Stomach smooth muscle (tissue), 2 donors: ENCODE measurements around the gene NHS.
A peak's percentile ranks its signal among the peaks of the same experiment; 100 is the strongest.

Experiments
- H3K27ac ChIP-seq: one replicate; pipeline ENCODE4 v1.7.0; 2013; ENCODE audit warnings: mild to moderate bottlenecking, low read length, inconsistent platforms
- H3K27me3 ChIP-seq, 2 donors: one replicate each; pipeline ENCODE4 v1.7.0; 2013; ENCODE audit warnings: low read length in 2 of 2; ENCODE audit not compliant: insufficient read depth in 2 of 2, control insufficient read depth in 1 of 2
- H3K36me3 ChIP-seq, 2 donors: one replicate each; pipeline ENCODE4 v1.7.0; 2013; ENCODE audit warnings: low read length in 2 of 2; ENCODE audit not compliant: control insufficient read depth in 2 of 2, insufficient read depth in 2 of 2
- H3K4me1 ChIP-seq: one replicate; pipeline ENCODE4 v1.7.0; 2013; ENCODE audit warnings: low read length; ENCODE audit not compliant: control insufficient read depth, insufficient read depth
- H3K4me3 ChIP-seq, 2 donors: one replicate each; pipeline ENCODE4 v1.7.0; 2013; ENCODE audit warnings: low read length in 2 of 2
- H3K9ac ChIP-seq, 2 donors: one replicate each; pipeline ENCODE4 v1.7.0; 2013; ENCODE audit warnings: low read length in 2 of 2, mild to moderate bottlenecking in 1 of 2
- H3K9me3 ChIP-seq, 2 donors: one replicate each; pipeline ENCODE4 v1.7.0; 2013; ENCODE audit warnings: low read length in 2 of 2; ENCODE audit not compliant: control insufficient read depth in 2 of 2
- donor health status: healthy.
- donor health status: Pancreatic carcinoma.

NHS gene

GRCh38 chrX:17736856-17737709, 362.1 kb downstream of the NHS start, which contains the start of gene SCML1:
Gene SCML1 (plus strand): TSS chrX:17737493. CDS start chrX:17744187, 6,694 bp downstream.
- Histone ChIP-seq H3K4me3 (peak within 1 kb of the TSS; percentile 77 to 78), H3K9me3 (no peaks in the 10 kb centered on the region), H3K27ac (peak within 1 kb of the TSS; percentile 88), H3K9ac (peak within 1 kb of the TSS; percentile 77 to 92), H3K36me3 (no peaks in the 10 kb centered on the region), H3K27me3 (peaks cover 0 to 2% of the 10 kb centered on the region in 2 donors), H3K4me1 (peaks cover 5% of the 10 kb centered on the region)

- peaks cover 5% of the 10 kb centered on the region for H3K4me1 ChIP-seq
- peak overlapping the region; percentile 77 to 92 for H3K9ac ChIP-seq
- H3K27me3 ChIP-seq, result peaks cover 0 to 2% of the 10 kb centered on the region in 2 donors
- H3K4me3 ChIP-seq, result peak overlapping the region; percentile 77 to 78
- H3K36me3 ChIP-seq, result no peaks in the 10 kb centered on the region
- H3K27ac ChIP-seq, result peak overlapping the region; percentile 88
- no peaks in the 10 kb centered on the region for H3K9me3 ChIP-seq
Observed at GRCh38 chrX:17737710-17737985, 362.6 kb downstream of the NHS start.

- H3K27me3 ChIP-seq, result peaks cover 0 to 2% of the 10 kb centered on the region in 2 donors
- H3K4me3 ChIP-seq, result peak overlapping the region; percentile 77 to 78
- peak overlapping the region; percentile 77 to 92 for H3K9ac ChIP-seq
- peak overlapping the region; percentile 88 for H3K27ac ChIP-seq
- H3K9me3 ChIP-seq, result no peaks in the 10 kb centered on the region
- H3K36me3 ChIP-seq, result no peaks in the 10 kb centered on the region
- H3K4me1 ChIP-seq, result peaks cover 5% of the 10 kb centered on the region
Observed at GRCh38 chrX:17737986-17738713, 363.1 kb downstream of the NHS start.

GRCh38 chrX:17738737-17739535, 363.9 kb downstream of the NHS start:
- Histone ChIP-seq H3K4me3 (peak overlapping the region; percentile 77 to 78), H3K27ac (no peak overlapping the region)

GRCh38 chrX:17740137-17741122, 365.4 kb downstream of the NHS start:
- Histone ChIP-seq H3K27me3 (peaks cover 0 to 2% of the 10 kb centered on the region in 2 donors), H3K27ac (no peak overlapping the region), H3K9me3 (no peaks in the 10 kb centered on the region), H3K36me3 (no peaks in the 10 kb centered on the region), H3K4me1 (peaks cover 5% of the 10 kb centered on the region), H3K4me3 (no peak overlapping the region), H3K9ac (no peak overlapping the region)

More at GRCh38 chrX:17738737-17739535, 363.9 kb downstream of the NHS start:
- Histone ChIP-seq H3K9me3 (no peaks in the 10 kb centered on the region), H3K9ac (peak overlapping the region; percentile 77 to 92), H3K27me3 (peaks cover 0 to 2% of the 10 kb centered on the region in 2 donors), H3K36me3 (no peaks in the 10 kb centered on the region), H3K4me1 (peaks cover 5% of the 10 kb centered on the region)

GRCh38 chrX:17741123-17741511, 366.1 kb downstream of the NHS start:
- H3K27me3 ChIP-seq, result peaks cover 0 to 2% of the 10 kb centered on the region in 2 donors
- no peak overlapping the region for H3K9ac ChIP-seq
- H3K36me3 ChIP-seq, result no peaks in the 10 kb centered on the region
- no peak overlapping the region for H3K27ac ChIP-seq
- H3K9me3 ChIP-seq, result no peaks in the 10 kb centered on the region
- no peak overlapping the region for H3K4me3 ChIP-seq
- H3K4me1 ChIP-seq, result peaks cover 5% of the 10 kb centered on the region

- H3K9ac ChIP-seq, result no peak overlapping the region
Observed at GRCh38 chrX:17743913-17744312, 368.9 kb downstream of the NHS start.

GRCh38 chrX:17744896-17745523, 370.0 kb downstream of the NHS start:
- no peak overlapping the region for H3K27ac ChIP-seq
- no peak overlapping the region for H3K9ac ChIP-seq
- no peak overlapping the region for H3K4me3 ChIP-seq
- H3K4me1 ChIP-seq, result no peaks in the 10 kb centered on the region
- peaks cover 0 to 2% of the 10 kb centered on the region in 2 donors for H3K36me3 ChIP-seq
- H3K27me3 ChIP-seq, result peaks cover 0 to 4% of the 10 kb centered on the region in 2 donors
- H3K9me3 ChIP-seq, result no peaks in the 10 kb centered on the region

More at GRCh38 chrX:17743913-17744312, 368.9 kb downstream of the NHS start:
- peaks cover 0 to 2% of the 10 kb centered on the region in 2 donors for H3K27me3 ChIP-seq
- H3K27ac ChIP-seq, result no peak overlapping the region
- H3K4me1 ChIP-seq, result no peaks in the 10 kb centered on the region
- no peak overlapping the region for H3K4me3 ChIP-seq
- H3K9me3 ChIP-seq, result no peaks in the 10 kb centered on the region
- no peaks in the 10 kb centered on the region for H3K36me3 ChIP-seq

- peaks cover 0 to 3% of the 10 kb centered on the region in 2 donors for H3K27me3 ChIP-seq
- no peaks in the 10 kb centered on the region for H3K9me3 ChIP-seq
- H3K36me3 ChIP-seq, result peaks cover 3 to 5% of the 10 kb centered on the region in 2 donors
- no peak overlapping the region for H3K9ac ChIP-seq
- H3K4me1 ChIP-seq, result no peaks in the 10 kb centered on the region
- no peak overlapping the region for H3K4me3 ChIP-seq
- H3K27ac ChIP-seq, result no peak overlapping the region
Observed at GRCh38 chrX:17747692-17748091, 372.7 kb downstream of the NHS start.
